MCF 10A (cell line): ENCODE data around the gene FRAT2. TPM values are rescaled to one million over a fixed set of nuclear protein-coding genes. Genes with fewer than 3 reads are reported as not detected.
"Not testable (repeated sequence)": the region's sequence is repeated elsewhere in the genome, so short reads cannot be mapped to it uniquely, and the experiment has no call there.

ENCODE experiments used
- BruUV-seq: library from RNA; stranded (reverse); fragments of 400-500 nt; replicated peaks from 2 replicates; lab custom pipeline; 2021; lab: Mats Ljungman, UMichigan
- CTCF ChIA-PET: fragments of 300-600 bp; sonication (Branson Sonifier 250); formaldehyde crosslinking; extraction: SDS; loops from one replicate; lab custom pipeline; 2021; ENCODE audit warnings: antibody characterized with exemption, inconsistent platforms; lab: Yijun Ruan, JAX
- POLR2A ChIA-PET: fragments of 300-600, 350-650 bp; sonication (Branson Sonifier 250); formaldehyde crosslinking; extraction: SDS; loops from one replicate; lab custom pipeline; 2020; ENCODE audit warnings: antibody characterized with exemption, inconsistent platforms; lab: Yijun Ruan, JAX
- DNase-seq: peaks from one replicate; pipeline ENCODE4 v3.0.0-alpha.2; 2018; ENCODE audit not compliant: unreplicated experiment
- H3K27ac Mint-ChIP-seq: one replicate; pipeline ENCODE4 v1.8.0; 2022; ENCODE audit warnings: mild to moderate bottlenecking, low read depth, mixed read lengths; ENCODE audit not compliant: unreplicated experiment
- H3K27me3 Mint-ChIP-seq: one replicate; pipeline ENCODE4 v1.8.0; 2022; ENCODE audit warnings: mixed read lengths; ENCODE audit not compliant: insufficient read depth, unreplicated experiment
- H3K36me3 Mint-ChIP-seq: one replicate; pipeline ENCODE4 v1.8.0; 2022; ENCODE audit warnings: mild to moderate bottlenecking, moderate library complexity, mixed read lengths; ENCODE audit not compliant: insufficient read depth, unreplicated experiment
- H3K4me1 Mint-ChIP-seq: one replicate; pipeline ENCODE4 v1.8.0; 2022; ENCODE audit warnings: mixed read lengths; ENCODE audit not compliant: insufficient read depth, unreplicated experiment
- H3K4me3 Mint-ChIP-seq: one replicate; pipeline ENCODE4 v1.8.0; 2022; ENCODE audit warnings: mild to moderate bottlenecking, moderate library complexity, mixed read lengths; ENCODE audit not compliant: unreplicated experiment
- H3K9me3 Mint-ChIP-seq: one replicate; pipeline ENCODE4 v1.8.0; 2022; ENCODE audit warnings: mixed read lengths; ENCODE audit not compliant: unreplicated experiment
- CTCF ChIP-seq: fragments of 200-600 bp; IDR thresholded peaks from one replicate; pipeline ENCODE4 v1.8.0; 2022; ENCODE audit warnings: antibody characterized with exemption, mild to moderate bottlenecking; ENCODE audit not compliant: unreplicated experiment
- intact Hi-C: fragments of 100-400 bp; cut with micrococcal nuclease; formaldehyde crosslinking; loops from 2 replicates; pipeline ENCODE4 v1.14.1; 2022
- total RNA-seq: library from RNA; stranded (reverse); gene quantifications from 2 replicates; pipeline ENCODE4 v1.2.3, GENCODE V29; 2022

FRAT2 gene
- total RNA-seq, 1 experiment from 2014 or later: 11.4 TPM

GRCh38 chr10:97292862-97293198, 41.7 kb downstream of the FRAT2 start:
- DNase-seq: no peak
- Mint-ChIP-seq H3K4me3 (peak overlapping the region; percentile 87), H3K4me1 (peaks cover 4% of the 10 kb centered on the region), H3K36me3 (no peaks in the 10 kb centered on the region), H3K9me3 (no peaks in the 10 kb centered on the region), H3K27ac (peak overlapping the region; percentile 88), H3K27me3 (no peaks in the 10 kb centered on the region)
- TF ChIP-seq CTCF: no peak
- BruUV-seq: no TSS peak
- POLR2A ChIA-PET: interaction anchor here (0.6 to 4.9 kb wide), 11 partner anchors 10 to 843 kb away, joined by 3 to 44 read pairs (median 6); partner anchors contain the start of genes FRAT1, FRAT2 and RRP12
- CTCF ChIA-PET: interaction anchor here (0.6 to 2.5 kb wide), 4 partner anchors 15 to 261 kb away, joined by 3 to 22 read pairs (median 4); no protein-coding TSS in a partner anchor
- intact Hi-C loops: loop anchor here (1.0 kb wide), 2 partner anchors 26 to 40 kb away; partner anchors contain the start of gene FRAT1

- TSS peak; percentile 76 for BruUV-seq
- DNase-seq: peak; percentile 99
- peaks cover 4% of the 10 kb centered on the region for H3K4me1 Mint-ChIP-seq
- ChIA-PET CTCF (interaction anchor here (0.6 to 2.5 kb wide), 8 partner anchors 11 to 262 kb away, joined by 3 to 22 read pairs (median 4); partner anchors contain the start of gene FRAT2), POLR2A (interaction anchor here (0.6 to 4.9 kb wide), 16 partner anchors 10 to 844 kb away, joined by 3 to 44 read pairs (median 4); partner anchors contain the start of genes FRAT1, FRAT2 and RRP12)
- H3K4me3 Mint-ChIP-seq: peak within 1 kb of the TSS; percentile 87
- no peaks in the 10 kb centered on the region for H3K36me3 Mint-ChIP-seq
- peak within 1 kb of the TSS; percentile 88 for H3K27ac Mint-ChIP-seq
- H3K27me3 Mint-ChIP-seq: no peaks in the 10 kb centered on the region
- intact Hi-C loops: loop anchor here (1.0 kb wide), 2 partner anchors 27 to 41 kb away; partner anchors contain the start of gene FRAT1
- no peaks in the 10 kb centered on the region for H3K9me3 Mint-ChIP-seq
- no peak for TF ChIP-seq CTCF
Observed at GRCh38 chr10:97292097-97292861, 42.2 kb downstream of the FRAT2 start, which contains the start of gene ARHGAP19. Gene ARHGAP19 (minus strand): TSS chr10:97292637. CDS start chr10:97292627, 10 bp downstream.

GRCh38 chr10:97291357-97292096, 43.0 kb downstream of the FRAT2 start:
- Mint-ChIP-seq H3K4me1 (peaks cover 4% of the 10 kb centered on the region), H3K4me3 (peak overlapping the region; percentile 87), H3K27ac (peak overlapping the region; percentile 88), H3K9me3 (no peaks in the 10 kb centered on the region), H3K27me3 (no peaks in the 10 kb centered on the region), H3K36me3 (no peaks in the 10 kb centered on the region)
- no TSS peak for BruUV-seq
- TF ChIP-seq CTCF: no peak
- ChIA-PET POLR2A (interaction anchor here (0.6 to 4.9 kb wide), 15 partner anchors 9 to 423 kb away, joined by 3 to 44 read pairs (median 4); partner anchors contain the start of genes FRAT1, FRAT2, PI4K2A and RRP12), CTCF (interaction anchor here (0.6 to 2.5 kb wide), 8 partner anchors 10 to 175 kb away, joined by 3 to 22 read pairs (median 4); partner anchors contain the start of gene FRAT2)
- intact Hi-C loops: loop anchor here (1.0 kb wide), 2 partner anchors 28 to 42 kb away; partner anchors contain the start of gene FRAT1
- no peak for DNase-seq

- H3K4me1 Mint-ChIP-seq, DNase-seq, BruUV-seq, intact Hi-C loops, H3K4me3 Mint-ChIP-seq, H3K9me3 Mint-ChIP-seq, H3K27me3 Mint-ChIP-seq, H3K36me3 Mint-ChIP-seq: not testable (repeated sequence)
- ChIA-PET CTCF (interaction anchor here (0.6 to 2.5 kb wide), 7 partner anchors 9 to 174 kb away, joined by 3 to 22 read pairs (median 5); partner anchors contain the start of gene FRAT2), POLR2A (interaction anchor here (0.7 to 4.9 kb wide), 5 partner anchors 12 to 424 kb away, joined by 3 to 44 read pairs (median 4); partner anchors contain the start of gene PI4K2A)
- H3K27ac Mint-ChIP-seq: peak overlapping the region; percentile 88
Observed at GRCh38 chr10:97290576-97291356, 43.8 kb downstream of the FRAT2 start.

GRCh38 chr10:97290076-97290475, 44.5 kb downstream of the FRAT2 start:
- H3K27ac Mint-ChIP-seq: peak overlapping the region; percentile 46
- BruUV-seq: not testable (repeated sequence)
- CTCF ChIA-PET: interaction anchor here (0.7 to 2.2 kb wide), 5 partner anchors 9 to 58 kb away, joined by 3 to 7 read pairs (median 3); no protein-coding TSS in a partner anchor

More at GRCh38 chr10:97290076-97290475, 44.5 kb downstream of the FRAT2 start:
- intact Hi-C loops, DNase-seq, H3K4me3 Mint-ChIP-seq, H3K9me3 Mint-ChIP-seq, H3K27me3 Mint-ChIP-seq, H3K4me1 Mint-ChIP-seq: not testable (repeated sequence)
- peaks cover 12% of the 10 kb centered on the region for H3K36me3 Mint-ChIP-seq
- POLR2A ChIA-PET: interaction anchor here (3.7 to 4.9 kb wide), 2 partner anchors 11 to 43 kb away, joined by 26 to 44 read pairs; no protein-coding TSS in a partner anchor
